AG04449 (cell line): ENCODE data around the gene TAF10.

ENCODE experiments used
- CTCF ChIA-PET: fragments of 350-600 bp; formaldehyde crosslinking; extraction: SDS; loops from one replicate; lab custom pipeline; 2021; ENCODE audit warnings: antibody characterized with exemption; lab: Yijun Ruan, JAX
- POLR2A ChIA-PET: fragments of 400-600, 350-600 bp; formaldehyde crosslinking; extraction: SDS; loops from one replicate; lab custom pipeline; 2020; ENCODE audit warnings: antibody characterized with exemption, inconsistent platforms; lab: Yijun Ruan, JAX
- DNase-seq: peaks from one replicate; pipeline ENCODE4 v3.0.0-alpha.2; 2010; ENCODE audit warnings: low read depth, low spot score
- H3K4me3 ChIP-seq: 2 replicates; pipeline ENCODE4 v1.5.1; 2011; ENCODE audit warnings: low read depth, mild to moderate bottlenecking, control low read depth, low read length
- CTCF ChIP-seq: IDR thresholded peaks from one replicate; pipeline ENCODE4 v1.5.1; 2011; ENCODE audit warnings: mild to moderate bottlenecking, moderate library complexity, low read length, control low read depth, inconsistent platforms; ENCODE audit not compliant: insufficient read depth; ENCODE audit errors: missing control alignments

The TAF10 gene

GRCh38 chr11:6629892-6630631, 18.0 kb upstream of the TAF10 start:
- no peak for DNase-seq
- no peak overlapping the region for H3K4me3 ChIP-seq
- ChIA-PET CTCF (interaction anchor here (3.3 kb wide), 1 partner anchor 11 kb away, joined by 11 read pairs; the partner anchor contains the start of gene TPP1), POLR2A (no interaction called here)
- no peak for TF ChIP-seq CTCF

- CTCF ChIA-PET = interaction anchor here (1.1 to 3.3 kb wide), 2 partner anchors 11 to 38 kb away, joined by 3 to 11 read pairs; partner anchors contain the start of gene TPP1
- H3K4me3 ChIP-seq = no peak overlapping the region
- no peak for DNase-seq
- no peak for TF ChIP-seq CTCF
- POLR2A ChIA-PET = no interaction called here
Measured at GRCh38 chr11:6629573-6629891, 17.5 kb upstream of the TAF10 start.

GRCh38 chr11:6628526-6628925, 16.5 kb upstream of the TAF10 start:
- POLR2A ChIA-PET = no interaction called here
- no peak overlapping the region for H3K4me3 ChIP-seq
- TF ChIP-seq CTCF = no peak
- no peak for DNase-seq
- CTCF ChIA-PET = interaction anchor here (1.1 to 3.3 kb wide), 2 partner anchors 10 to 39 kb away, joined by 3 to 11 read pairs; partner anchors contain the start of gene TPP1

- CTCF ChIA-PET = interaction anchor here (1.2 kb wide), 1 partner anchor 9 kb away, joined by 3 read pairs; the partner anchor contains the start of gene TPP1
- TF ChIP-seq CTCF = no peak
- POLR2A ChIA-PET = interaction anchor here (0.8 kb wide), 1 partner anchor 9 kb away, joined by 3 read pairs; no protein-coding TSS in a partner anchor
- no peak for DNase-seq
- no peak overlapping the region for H3K4me3 ChIP-seq
Measured at GRCh38 chr11:6627762-6628241, 15.8 kb upstream of the TAF10 start.

GRCh38 chr11:6626971-6627761, 15.2 kb upstream of the TAF10 start:
- POLR2A ChIA-PET = interaction anchor here (0.8 kb wide), 1 partner anchor 9 kb away, joined by 3 read pairs; no protein-coding TSS in a partner anchor
- CTCF ChIA-PET = interaction anchor here (1.2 kb wide), 1 partner anchor 8 kb away, joined by 3 read pairs; the partner anchor contains the start of gene TPP1
- DNase-seq = no peak
- no peak overlapping the region for H3K4me3 ChIP-seq
- no peak for TF ChIP-seq CTCF
